NCI-H2227 (cell line): ENCODE measurements around the gene IGFBPL1.
"Not testable (repeated sequence)": the region's sequence is repeated elsewhere in the genome, so short reads cannot be mapped to it uniquely, and the experiment has no call there.

Experiments
- DNase-seq: peaks from one replicate; lab custom pipeline; 2025; ENCODE audit not compliant: unreplicated experiment; lab: John Stamatoyannopoulos, UW

IGFBPL1 gene

DNA sequence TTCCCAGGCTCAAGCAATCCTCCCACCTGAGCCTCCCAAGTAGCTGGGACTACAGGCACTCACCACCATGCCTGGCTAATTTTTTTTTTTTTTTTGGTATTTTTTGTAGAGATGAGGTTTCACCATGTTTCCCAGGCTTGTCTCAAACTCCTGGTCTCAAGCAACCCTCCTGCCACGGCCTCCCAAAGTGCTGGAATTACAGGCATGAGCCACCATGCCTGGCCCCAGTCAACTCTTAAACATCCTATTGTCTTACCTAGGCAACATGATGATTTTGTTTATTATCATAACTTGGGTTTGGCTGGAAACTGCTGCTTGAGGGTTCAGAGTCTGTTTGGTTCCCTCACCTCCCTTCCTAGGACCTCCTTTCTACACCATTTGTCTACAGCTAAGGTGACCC, 25.1 kb downstream of the IGFBPL1 start:
- DNase-seq = not testable (repeated sequence)

DNA sequence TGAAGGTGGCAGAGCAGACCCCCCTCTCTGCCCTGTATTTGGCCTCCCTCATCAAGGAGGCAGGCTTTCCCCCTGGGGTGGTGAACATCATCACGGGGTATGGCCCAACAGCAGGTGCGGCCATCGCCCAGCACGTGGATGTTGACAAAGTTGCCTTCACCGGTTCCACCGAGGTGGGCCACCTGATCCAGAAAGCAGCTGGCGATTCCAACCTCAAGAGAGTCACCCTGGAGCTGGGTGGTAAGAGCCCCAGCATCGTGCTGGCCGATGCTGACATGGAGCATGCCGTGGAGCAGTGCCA, 27.9 kb downstream of the IGFBPL1 start:
- no peak for DNase-seq

DNA sequence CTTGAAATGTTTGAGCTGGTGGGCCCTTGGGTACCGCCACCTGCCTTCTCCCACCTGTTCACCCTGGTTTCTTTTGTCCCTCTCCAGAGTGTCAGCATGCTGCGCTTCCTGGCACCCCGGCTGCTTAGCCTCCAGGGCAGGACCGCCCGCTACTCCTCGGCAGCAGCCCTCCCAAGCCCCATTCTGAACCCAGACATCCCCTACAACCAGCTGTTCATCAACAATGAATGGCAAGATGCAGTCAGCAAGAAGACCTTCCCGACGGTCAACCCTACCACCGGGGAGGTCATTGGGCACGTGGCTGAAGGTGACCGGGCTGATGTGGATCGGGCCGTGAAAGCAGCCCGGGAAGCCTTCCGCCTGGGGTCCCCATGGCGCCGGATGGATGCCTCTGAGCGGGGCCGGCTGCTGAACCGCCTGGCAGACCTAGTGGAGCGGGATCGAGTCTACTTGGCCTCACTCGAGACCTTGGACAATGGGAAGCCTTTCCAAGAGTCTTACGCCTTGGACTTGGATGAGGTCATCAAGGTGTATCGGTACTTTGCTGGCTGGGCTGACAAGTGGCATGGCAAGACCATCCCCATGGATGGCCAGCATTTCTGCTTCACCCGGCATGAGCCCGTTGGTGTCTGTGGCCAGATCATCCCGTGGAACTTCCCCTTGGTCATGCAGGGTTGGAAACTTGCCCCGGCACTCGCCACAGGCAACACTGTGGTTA, 28.4 kb downstream of the IGFBPL1 start:
- no peak for DNase-seq

DNA sequence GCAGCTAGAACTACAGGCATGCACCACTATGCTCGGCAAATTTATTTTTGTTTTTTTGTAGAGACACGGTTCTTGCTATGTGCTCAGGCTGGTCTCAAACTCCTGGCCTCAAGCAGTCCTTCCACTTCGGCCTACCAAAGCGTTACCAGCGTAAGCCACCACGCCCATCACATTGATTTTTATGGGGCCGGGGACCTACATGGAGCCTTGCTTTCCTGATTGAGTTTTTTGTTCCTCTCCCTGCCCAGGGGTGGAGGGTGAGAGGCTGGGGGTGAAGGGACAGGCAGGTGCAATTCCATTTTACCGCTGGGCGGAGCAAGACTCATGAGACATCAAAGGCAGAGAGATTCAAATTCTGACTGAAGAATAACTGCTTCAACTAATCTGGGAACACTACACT, 29.8 kb downstream of the IGFBPL1 start:
- DNase-seq = no peak

DNA sequence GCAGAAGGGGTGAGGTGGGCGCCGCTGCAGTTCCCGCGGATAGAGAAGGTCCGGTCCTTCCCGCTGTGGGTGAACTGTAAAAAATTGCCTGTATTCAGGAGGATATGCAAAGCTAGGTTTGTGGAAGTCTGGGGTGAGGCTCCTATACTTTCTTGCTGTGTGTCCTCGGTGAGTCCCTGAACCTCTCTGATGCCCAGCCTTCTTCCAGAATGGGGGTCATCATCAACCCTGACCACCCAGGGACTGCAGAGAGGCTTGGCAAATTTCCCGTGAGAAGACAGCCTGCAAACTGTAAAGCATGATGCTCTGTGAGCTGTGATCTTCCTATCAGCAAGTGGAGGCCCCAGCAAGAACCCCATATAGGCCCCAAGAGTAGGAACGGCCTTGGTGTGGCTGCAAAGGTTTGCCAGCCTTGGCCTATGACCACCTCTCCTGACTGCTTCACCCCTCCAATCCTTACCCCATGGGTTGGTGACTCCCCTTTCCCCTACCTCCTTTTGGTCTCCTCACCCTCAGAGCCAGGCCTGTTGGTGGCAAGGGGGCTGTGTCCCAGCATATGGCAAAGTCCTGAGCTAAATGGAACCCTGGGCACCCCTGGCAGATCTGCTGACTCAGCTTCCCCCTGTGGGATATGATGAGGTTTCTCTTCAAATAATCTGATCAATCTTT, 31.0 kb downstream of the IGFBPL1 start:
- no peak for DNase-seq

DNA sequence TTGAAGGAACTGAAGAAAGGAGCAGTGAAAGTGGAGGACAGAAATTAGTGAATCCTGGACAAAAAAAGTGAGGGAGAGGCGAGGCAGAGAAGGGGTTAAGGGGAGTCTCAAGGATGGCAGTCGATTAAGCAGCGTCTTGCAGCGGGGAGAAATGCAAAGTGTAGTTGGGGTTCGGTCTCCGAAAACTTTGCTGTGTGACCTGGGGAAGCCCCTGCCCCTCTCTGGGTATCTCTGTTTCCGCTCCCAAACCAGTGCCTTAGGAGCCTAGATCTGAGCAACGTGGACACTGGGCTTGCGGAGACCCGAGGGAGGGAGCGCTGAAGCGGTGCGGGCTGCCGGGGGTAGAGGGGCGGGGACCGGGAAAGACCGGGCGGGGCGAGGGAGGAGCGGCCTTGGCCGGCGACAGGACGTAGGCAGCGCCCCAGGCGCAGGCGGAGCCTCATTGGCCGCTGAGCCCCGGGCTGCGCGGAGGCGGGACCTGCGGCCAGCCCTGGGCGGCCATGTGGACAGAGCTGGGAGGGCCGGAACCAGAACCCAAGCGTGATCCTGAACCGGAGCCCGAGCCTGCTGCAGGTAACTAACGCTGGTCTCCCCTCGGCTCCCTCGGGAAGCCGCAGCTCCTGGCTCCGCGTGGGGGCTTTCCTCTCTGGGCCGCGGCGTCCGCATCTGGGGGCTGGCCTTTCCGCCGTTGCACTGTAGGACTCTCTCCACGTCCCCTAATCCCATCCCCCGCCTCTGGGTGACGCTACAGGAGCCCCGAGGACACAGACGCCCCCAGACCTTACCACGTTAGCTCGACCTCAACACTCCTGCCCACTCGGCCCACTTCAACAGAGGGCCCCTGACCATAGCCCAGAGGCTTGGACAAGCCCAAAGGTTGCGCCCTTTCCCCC, 31.8 kb downstream of the IGFBPL1 start, which contains the start of gene ALDH1B1:
Gene ALDH1B1, plus strand, starts transcription at position 468 of the 893 bp plus-strand sequence. CDS start 3,047 bp downstream, outside the sequence.
- peak; percentile 87 for DNase-seq

DNA sequence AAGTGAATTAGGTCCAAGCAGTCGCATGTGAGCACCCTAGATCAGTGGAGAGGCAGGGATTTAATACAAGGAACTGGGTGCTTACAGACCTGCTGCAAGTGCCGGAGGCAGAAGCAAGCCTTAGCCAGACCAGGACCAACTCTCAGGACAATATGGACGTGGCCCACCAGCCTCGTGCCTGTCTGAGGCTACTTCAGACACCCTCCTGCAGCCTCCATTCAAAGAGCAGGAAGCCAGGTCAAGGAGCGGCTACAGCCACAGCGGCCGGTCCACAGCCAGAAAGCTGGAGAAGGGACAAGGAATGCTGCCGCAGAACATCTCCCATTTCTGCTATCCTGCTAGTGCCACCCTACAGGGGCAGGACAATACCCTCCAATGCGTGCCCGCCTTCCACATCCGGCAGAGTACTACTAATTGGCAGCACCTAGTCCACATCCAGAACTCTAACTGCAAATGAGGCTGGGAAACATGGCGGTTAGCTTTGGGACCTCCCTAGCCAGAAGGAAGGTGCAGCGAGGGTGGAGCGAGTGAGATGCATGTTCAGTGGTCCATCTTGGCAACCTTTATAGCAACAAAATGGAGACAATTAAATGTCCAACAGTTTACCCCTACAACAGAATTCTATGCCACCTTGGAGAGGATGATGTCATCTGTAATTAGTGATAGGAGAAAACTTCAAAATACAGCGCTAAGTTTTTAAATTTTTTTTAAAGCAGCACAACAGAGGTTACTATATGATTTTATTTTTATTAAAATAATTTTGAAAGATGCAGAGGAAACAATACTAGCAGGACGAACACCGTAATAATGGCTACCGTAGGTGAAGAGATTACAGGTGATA, 32.8 kb downstream of the IGFBPL1 start:
- no peak for DNase-seq

DNA sequence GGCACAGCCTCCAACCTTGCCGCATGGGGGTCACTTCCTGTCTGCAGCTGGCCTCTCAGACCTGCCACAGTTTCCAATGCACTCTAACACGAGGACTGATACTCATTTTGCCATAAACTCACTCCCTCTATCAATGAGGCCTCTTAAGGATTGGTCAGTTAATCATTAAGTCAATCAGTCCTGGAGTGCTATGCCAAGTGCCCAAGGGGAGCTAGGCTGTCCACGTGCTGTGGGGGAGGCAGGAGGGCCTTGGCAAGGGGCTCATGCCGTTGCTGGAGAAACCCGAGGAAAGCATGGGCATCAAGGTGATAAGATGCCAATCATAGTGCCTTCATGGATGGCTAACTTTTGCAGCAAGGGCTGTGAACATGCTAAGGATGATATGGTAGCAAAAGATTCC, 33.4 kb downstream of the IGFBPL1 start:
- no peak for DNase-seq

DNA sequence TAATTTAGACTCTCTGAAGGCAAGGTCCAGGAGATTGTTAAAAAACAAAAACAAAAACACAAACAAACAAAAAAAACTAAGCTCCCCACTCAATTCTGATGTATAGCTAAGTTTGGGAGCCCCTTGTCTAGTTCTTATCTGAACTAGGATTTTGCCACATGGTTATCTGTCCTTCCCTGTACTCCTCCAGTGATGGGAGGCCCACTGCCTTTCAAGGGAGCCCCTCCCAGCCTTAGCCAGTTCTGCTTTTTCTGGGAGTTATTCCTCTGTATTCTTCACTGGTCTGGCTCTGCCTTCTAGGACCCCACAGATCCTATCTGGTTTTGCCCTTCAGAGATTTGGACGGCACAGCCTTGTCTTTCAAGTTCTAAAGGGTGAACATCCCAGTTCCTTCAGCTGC, 33.8 kb downstream of the IGFBPL1 start:
- no peak for DNase-seq

DNA sequence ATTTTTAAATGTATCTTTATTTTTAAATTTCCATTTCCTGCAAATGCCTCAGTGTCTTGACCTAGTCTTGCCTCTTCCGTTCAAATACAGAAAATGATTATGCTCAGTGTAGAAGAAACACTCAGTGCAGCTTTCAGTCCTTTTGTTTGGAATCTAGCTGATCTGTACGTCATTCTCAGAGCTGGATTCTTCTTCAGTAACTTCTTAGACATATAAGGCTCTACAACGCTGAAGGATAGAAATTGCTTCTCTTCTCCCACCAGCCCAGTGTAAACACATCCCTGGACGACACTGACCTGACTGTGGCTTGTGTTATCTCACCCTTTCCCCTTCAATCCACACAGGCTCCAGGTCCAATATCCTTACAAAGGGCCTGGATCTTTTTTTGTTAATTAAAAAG, 34.9 kb downstream of the IGFBPL1 start:
- DNase-seq = no peak

DNA sequence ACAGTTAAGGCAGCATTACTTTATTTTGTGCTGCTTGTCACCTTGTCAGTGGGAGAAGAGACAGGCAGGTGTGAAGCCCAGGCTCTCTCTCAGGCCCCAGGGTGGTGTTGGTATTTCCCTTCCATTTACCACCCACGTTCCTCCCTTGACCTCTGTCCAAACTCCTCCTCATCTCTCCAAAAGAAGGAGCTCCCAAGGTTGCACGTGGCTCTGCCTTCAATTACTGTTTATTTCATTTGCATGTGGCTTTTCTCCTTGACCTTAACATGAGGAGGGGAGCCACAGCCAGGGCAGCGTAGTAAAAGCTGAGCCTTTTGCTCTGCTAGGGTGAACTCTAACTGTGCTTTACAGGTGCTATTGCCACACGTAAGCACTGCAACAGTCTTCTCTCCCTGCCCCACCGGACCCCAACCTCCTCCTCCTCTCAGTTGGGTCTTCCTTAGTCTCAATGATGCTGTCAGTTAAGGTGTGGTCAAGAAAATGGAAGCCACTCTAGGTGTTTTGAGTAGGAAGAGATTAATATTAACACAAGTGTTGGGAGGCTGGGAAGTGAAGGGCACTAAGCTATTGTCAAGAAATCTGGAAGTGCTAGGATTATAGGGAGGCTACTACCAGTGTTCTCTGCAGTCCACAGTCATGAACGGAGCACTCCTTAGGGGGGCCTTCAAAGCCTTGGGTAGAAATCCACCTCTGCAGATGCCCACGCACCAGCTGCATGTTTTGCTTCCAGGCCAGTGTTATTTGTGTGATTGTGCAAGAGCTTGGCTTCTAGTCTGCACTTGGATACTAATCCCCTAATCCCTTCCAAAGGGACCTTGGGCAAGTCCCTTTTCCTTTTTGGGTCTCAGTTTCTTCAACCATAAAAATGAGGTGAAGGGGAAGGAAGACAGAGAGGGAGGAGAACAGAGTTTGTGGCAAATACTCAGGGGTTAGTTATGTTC, 35.7 kb downstream of the IGFBPL1 start:
- DNase-seq = no peak

DNA sequence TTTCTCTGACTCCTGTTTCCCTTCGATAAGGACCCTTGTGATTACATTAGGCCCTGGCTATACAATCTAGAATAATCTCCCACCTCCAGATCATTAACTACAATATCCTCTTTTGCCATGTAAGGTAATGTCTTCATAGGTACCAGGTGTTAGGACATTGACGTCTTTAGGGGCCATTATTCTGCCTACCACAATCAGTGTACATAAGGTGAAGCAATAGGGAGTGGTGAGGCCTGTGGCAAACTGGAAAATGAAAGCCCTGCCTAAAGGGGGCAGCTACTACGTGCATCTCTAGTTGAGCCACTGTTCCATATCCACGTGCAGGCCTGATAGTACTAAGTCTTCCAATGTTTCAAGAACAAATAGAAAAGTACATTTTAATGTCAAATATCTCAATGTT, 36.5 kb downstream of the IGFBPL1 start:
- no peak for DNase-seq

DNA sequence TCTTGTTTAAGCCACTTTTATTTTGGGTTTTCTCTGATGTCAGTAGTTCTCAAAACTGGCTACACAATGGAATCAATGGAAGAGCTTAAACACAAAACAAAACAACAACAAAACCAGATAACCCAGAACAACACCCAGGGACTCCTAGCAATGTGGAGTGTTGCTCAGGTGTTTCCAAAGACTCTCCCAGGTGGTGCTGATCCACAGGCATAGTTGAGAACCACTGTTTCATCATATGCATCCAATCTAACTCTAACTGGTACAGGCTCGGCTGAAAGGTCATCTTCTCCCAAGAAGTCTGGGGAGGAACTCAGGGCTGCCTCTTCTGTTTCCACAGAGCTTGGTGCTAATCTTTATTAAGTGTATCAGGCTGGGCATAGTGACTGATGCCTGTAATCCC, 37.2 kb downstream of the IGFBPL1 start:
- DNase-seq = no peak

DNA sequence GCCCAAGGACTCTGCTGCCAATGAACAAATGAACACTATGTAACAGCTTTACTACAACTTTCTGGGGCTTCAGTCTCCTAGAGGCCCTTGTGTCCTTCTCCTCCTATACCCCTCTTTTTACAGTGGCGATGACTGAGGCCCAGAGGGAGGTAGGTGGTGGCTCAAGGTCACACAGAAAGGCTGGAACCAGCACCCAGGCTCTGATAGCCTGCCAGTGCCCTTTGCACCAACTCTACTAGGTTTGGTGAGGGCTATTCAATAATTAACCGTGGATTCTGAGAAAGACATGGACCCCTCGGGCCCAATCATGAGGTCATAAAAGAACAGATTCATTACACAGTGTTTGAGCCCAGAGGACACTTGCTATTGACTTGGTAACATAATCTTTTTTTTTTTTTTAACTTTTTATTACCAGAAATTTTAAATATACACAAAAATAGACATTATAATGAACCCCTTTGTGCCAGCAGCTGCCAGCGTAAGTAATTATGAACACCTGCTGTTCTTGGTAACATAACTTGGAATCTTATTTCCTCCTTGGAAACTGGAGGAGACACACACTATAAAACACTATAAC, 37.8 kb downstream of the IGFBPL1 start:
- DNase-seq = no peak

DNA sequence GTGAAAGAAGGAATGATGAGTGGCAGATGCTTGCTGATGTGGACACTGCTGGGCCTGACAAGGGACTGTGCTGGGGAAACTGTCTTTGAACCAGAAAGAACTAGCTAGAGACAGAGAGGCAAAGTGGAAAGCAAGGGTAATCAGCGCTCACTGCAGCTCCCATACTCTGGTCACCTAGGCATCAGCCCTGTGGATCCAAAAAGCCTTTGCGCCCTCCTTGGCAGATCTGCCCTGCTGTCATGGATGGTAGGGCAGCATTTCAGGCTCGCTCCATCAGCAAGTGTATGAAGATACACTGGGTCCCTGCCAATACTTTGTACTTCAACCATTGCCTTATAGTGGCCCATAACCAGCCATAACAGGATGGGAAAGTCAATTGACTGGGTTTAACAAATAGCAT, 38.4 kb downstream of the IGFBPL1 start:
- DNase-seq = no peak

DNA sequence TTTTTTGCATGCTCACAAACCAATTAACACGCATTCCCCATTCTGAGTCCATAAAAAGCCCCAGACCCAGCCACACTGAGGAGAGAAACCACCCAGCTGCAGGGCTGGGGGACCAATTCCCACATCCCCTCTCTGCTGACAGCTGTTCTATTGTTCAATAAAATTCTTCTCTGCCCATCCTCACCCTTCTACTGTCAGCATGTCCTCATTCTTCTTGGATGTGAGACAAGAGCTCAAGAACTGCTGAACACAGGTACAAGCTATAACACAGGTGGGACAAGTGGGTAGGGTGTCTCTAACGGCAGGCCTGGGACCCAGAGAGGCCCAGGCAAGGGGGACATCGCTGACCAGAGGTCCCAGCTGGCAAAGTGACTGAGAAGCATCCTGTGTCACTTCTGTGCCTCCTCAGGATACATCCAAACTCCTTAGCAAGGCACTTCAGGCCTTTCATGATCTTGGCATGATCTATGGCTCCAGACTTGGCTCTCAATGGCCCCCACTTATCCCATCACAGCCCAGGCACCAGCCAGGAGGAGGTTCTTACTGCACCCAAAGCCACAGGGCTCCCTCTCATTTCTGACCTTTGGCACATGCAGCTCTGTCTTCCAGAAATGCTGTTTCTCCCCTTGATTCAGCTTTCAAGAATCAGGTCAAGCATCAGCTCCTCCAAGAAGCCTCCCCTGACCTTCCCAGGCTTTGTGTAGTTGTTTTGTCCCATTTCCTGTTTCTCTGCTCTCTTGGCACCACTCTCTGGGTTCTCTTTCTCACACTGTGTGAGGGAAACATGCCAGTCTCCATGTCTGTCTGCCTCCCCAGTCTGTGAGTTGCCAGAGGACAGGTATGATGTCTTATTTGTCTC, 39.0 kb downstream of the IGFBPL1 start:
- no peak for DNase-seq

DNA sequence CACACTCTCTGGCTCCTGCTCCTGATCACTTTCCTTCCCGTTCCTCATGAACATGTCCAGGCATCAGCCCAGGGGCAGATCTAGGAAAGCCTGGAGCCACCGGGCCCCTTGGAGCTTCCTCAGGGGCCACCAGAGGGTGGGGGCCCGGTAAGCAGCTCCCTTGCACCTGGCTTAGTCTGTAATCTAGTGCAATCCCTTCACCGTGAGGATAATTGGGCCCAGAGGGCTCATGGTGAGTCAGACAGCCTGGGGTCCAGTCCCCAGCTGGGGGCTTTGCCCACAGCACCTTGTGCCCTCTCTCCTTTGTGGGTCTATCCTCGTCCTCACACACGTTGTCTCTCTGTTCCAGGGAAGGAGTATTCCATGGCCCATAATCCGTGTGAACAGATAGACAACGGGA, 42.1 kb downstream of the IGFBPL1 start:
- no peak for DNase-seq

DNA sequence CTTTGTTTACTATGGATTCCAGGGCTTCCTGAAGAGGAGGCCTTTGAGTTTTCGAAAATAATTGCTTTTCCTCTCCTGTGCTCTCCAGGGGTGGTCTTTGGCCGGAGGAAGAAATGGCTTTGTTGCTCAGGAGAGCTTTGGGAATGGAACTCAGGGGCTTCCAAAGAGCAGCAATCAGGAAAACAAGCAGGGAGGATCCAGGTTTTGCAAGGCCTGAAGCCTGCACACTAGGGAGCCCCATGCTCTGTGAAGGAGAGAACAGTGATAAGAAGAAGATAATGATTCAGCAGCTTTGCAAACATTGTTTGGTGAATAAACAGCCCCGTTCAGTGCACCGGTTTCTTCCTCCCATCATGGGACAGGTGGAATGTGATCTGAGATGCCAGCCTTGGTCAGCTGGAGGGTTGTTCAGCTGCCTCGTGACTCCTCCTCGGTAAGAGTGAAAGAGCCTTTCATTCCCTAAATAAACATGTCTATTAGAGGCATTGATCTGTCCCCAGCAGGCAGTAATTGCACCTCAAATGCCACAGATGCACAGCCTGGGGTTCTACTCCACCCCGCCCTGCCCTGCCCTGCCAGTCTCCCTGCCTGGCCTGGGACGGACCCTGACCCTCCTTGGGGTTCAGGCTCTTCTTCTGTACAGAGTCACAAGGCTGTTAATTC, 43.3 kb downstream of the IGFBPL1 start:
- DNase-seq = peak; percentile 83
